Ectodermal cell (in vitro differentiated cells): Measurements from ENCODE around the gene MLANA.
"Not testable (repeated sequence)": the region's sequence is repeated elsewhere in the genome, so short reads cannot be mapped to it uniquely, and the experiment has no call there.

ENCODE experiments used
- H3K27ac ChIP-seq: 2 replicates; pipeline ENCODE4 v1.7.0; 2013; ENCODE audit warnings: mild to moderate bottlenecking, low read depth, low read length; ENCODE audit not compliant: insufficient read depth, poor library complexity, severe bottlenecking
- H3K27me3 ChIP-seq: 2 replicates; pipeline ENCODE4 v1.7.0; 2013; ENCODE audit warnings: mild to moderate bottlenecking, low read length; ENCODE audit not compliant: insufficient read depth, control insufficient read depth, poor library complexity, severe bottlenecking
- H3K36me3 ChIP-seq: one replicate; pipeline ENCODE4 v1.7.0; 2013; ENCODE audit warnings: low read length; ENCODE audit not compliant: control insufficient read depth, insufficient read depth
- H3K4me1 ChIP-seq: one replicate; pipeline ENCODE4 v1.7.0; 2013; ENCODE audit warnings: low read length; ENCODE audit not compliant: control insufficient read depth, insufficient read depth
- H3K4me3 ChIP-seq: 2 replicates; pipeline ENCODE4 v1.7.0; 2013; ENCODE audit warnings: low read depth, low read length, control low read depth; ENCODE audit not compliant: insufficient read depth
- H3K9me3 ChIP-seq: 2 replicates; pipeline ENCODE4 v1.7.0; 2013; ENCODE audit warnings: mild to moderate bottlenecking, low read length, moderate library complexity; ENCODE audit not compliant: control insufficient read depth
- WGBS, 2 experiments: methylation state at CpG; one replicate each; pipeline ENCODE4 v1.1.7; 2013; ENCODE audit warnings: missing lambda C conversion rate in 2 of 2; 5-methylcytosine and 5-hydroxymethylcytosine counted together

Gene MLANA

DNA sequence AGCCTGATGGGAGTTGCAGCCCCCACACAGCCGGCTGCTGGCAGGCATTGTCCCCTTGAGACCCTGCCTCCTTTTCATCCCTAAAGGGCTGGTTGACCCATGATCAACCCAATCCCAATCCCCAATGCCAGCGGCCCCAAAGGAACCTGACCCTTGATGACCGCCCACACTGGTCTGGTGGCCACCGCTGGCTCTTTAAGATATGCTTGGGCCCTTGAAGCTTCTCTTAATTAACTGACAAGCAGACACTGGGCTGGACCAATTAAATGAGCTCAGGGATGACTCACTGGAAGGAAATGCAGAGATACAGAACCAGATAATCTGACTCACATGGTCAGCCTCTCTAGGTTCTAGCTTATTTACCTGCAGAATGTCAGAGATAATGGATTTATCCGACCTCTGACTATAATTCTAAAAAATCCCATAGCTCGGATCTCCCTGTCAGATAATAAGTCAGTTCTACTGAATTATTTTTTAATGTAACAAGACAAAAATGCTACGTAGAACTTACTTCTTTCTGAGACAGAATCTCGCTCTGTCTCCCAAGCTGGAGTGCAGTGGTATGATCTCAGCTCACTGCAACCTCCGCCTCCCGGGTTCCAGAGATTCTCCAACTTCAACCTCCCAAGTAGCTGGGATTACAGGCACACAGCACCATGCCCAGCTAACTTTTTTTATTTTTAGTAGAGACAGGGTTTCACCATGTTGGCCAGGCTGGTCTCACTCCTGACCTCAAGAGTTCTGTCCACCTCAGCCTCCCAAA, 11.1 kb upstream of the MLANA start:
- Histone ChIP-seq H3K4me3 (no peak overlapping the region), H3K27ac (no peak overlapping the region), H3K27me3 (no peaks in the 10 kb centered on the region), H3K4me1 (no peaks in the 10 kb centered on the region), H3K9me3 (no peaks in the 10 kb centered on the region), H3K36me3 (no peaks in the 10 kb centered on the region)
- WGBS, 2 experiments = 86 to 92% methylated on average over 10 of the region's 10 CpGs

DNA sequence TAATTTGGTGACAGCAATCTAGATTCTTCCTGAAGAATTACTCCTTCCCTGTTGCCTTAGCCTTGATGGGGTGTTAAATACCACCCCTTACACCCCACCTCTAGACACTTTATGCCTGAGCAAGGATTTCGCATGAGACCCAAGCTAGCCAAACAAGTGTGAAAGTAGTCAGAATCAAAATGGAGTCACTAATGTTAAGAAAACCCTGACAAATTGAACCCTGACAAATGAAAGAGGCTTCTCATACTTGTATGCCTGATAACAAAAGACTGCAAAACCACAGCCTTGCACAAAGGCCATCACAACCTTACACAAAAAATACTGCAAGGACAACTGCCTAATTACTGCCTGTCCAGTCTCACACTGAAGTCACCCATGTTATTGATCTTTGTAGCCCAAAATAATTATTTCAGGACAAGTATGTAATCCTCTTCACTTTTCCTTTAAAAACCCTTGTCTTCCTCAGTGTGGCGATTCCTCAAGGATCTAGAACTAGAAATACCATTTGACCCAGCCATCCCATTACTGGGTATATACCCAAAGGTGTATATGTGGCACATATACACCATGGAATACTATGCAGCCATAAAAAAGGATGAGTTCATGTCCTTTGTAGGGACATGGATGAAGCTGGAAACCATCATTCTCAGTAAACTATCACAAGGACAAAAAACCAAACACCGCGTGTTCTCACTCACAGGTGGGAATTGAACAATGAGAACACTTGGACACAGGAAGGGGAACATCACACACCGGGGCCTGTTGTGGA, 8.3 kb upstream of the MLANA start:
- H3K9me3 ChIP-seq, H3K36me3 ChIP-seq, H3K27ac ChIP-seq, H3K27me3 ChIP-seq, H3K4me3 ChIP-seq, H3K4me1 ChIP-seq: not testable (repeated sequence)
- WGBS, 2 experiments = 96 to 100% methylated on average over 3 to 5 of the region's 5 CpGs

GRCh38 chr9:5884191-5884590, 6.5 kb upstream of the MLANA start:
- no peaks in the 10 kb centered on the region for H3K27me3 ChIP-seq
- H3K9me3 ChIP-seq = no peaks in the 10 kb centered on the region
- WGBS, 2 experiments = 91 to 92% methylated on average over 8 of the region's 9 CpGs
- no peaks in the 10 kb centered on the region for H3K36me3 ChIP-seq
- no peak overlapping the region for H3K27ac ChIP-seq
- H3K4me3 ChIP-seq = no peak overlapping the region
- H3K4me1 ChIP-seq = no peaks in the 10 kb centered on the region

DNA sequence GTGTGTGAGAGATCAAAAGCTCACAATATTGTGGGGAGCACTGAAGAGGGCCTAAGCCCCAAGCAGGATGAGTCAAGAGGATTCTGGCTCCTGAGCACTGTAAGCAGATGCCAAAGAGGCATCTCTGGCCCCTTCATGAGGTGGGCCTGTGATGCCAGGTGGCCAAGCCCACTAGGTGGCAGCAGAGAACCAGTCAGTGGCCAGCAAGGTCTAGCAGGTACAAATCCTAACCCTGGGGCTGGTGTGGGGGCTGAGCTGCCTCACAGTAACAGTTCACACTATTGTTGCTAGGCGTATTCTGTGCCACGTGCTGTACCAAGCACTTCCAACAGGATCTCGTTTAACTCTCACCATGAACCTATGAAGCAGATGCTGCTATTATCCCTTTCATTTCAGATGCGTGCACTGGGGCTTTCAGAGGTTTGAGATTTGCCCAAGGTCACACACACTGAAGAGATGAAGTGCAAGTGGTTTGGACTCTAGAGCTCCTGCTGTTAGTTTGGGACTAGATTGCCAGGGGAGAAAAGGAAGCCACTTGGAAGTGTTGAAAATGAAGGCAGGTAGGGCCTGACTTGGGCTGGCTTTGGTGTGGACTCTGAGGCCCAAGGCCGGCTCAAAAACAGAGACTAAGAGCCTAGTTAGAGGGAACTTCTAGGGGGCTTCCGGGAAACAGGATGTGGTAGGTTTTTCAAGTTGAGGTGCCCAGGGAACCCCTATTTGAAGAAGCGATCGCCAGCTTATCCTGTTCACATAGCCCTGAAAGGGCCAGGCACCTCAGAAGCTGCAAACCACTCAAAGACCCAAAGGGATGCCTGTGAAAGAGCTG, 4.4 kb upstream of the MLANA start:
- Histone ChIP-seq H3K4me1 (no peaks in the 10 kb centered on the region), H3K36me3 (no peaks in the 10 kb centered on the region), H3K4me3 (no peak overlapping the region), H3K9me3 (no peaks in the 10 kb centered on the region), H3K27me3 (no peaks in the 10 kb centered on the region), H3K27ac (no peak overlapping the region)
- 66 to 67% methylated on average over 8 of the region's 8 CpGs for WGBS, 2 experiments

DNA sequence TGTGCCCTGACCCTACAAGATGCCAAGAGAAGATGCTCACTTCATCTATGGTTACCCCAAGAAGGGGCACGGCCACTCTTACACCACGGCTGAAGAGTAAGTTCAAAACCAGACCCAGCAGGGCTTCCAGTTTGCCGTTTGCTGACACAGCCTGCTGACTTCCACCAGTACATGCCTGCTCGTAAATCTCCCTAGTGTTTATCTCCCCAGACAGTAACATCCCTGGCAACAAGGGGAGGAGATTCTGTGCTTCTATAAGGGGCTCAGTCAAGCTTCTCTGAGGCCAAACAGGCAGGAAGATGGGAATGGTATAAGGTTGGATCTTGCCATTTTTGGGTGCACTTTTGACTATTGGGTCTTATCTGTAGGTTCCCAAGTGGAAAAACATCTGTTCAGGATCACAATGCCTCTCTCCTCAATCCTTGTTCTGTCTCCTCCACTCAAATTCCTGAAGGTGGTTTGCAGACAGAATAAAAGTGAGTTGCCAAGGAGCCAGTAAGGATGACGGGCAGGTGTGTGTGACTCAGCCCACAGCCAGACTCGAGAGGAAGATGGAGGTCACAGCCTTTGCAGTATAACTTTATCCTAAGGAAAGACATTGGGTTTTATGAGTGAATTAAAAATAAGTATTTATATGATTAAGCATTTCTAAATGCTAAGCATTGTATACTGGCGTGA, 1.9 kb downstream of the MLANA start:
- Histone ChIP-seq H3K36me3 (no peaks in the 10 kb centered on the region), H3K4me3 (no peak overlapping the region), H3K9me3 (no peaks in the 10 kb centered on the region), H3K27ac (no peak overlapping the region), H3K27me3 (no peaks in the 10 kb centered on the region), H3K4me1 (no peaks in the 10 kb centered on the region)
- WGBS, 2 experiments = 89 to 93% methylated on average over 6 to 7 of the region's 7 CpGs

GRCh38 chr9:5893134-5893505, 2.4 kb downstream of the MLANA start:
- no peak overlapping the region for H3K27ac ChIP-seq
- no peaks in the 10 kb centered on the region for H3K27me3 ChIP-seq
- H3K36me3 ChIP-seq = no peaks in the 10 kb centered on the region
- no peaks in the 10 kb centered on the region for H3K4me1 ChIP-seq
- no peak overlapping the region for H3K4me3 ChIP-seq
- 90 to 91% methylated on average over 4 of the region's 4 CpGs for WGBS, 2 experiments
- no peaks in the 10 kb centered on the region for H3K9me3 ChIP-seq

- WGBS, 2 experiments = 89 to 91% methylated on average over 13 of the region's 13 CpGs
- H3K36me3 ChIP-seq = no peaks in the 10 kb centered on the region
- H3K27ac ChIP-seq = no peak overlapping the region
- no peaks in the 10 kb centered on the region for H3K9me3 ChIP-seq
- H3K27me3 ChIP-seq = no peaks in the 10 kb centered on the region
- H3K4me1 ChIP-seq = no peaks in the 10 kb centered on the region
- no peak overlapping the region for H3K4me3 ChIP-seq
Observed at GRCh38 chr9:5893591-5894236, 3.0 kb downstream of the MLANA start.

GRCh38 chr9:5894237-5894959, 3.7 kb downstream of the MLANA start:
- Histone ChIP-seq H3K36me3 (no peaks in the 10 kb centered on the region), H3K9me3 (no peaks in the 10 kb centered on the region), H3K4me3 (no peak overlapping the region), H3K27ac (no peak overlapping the region), H3K27me3 (no peaks in the 10 kb centered on the region), H3K4me1 (no peaks in the 10 kb centered on the region)
- WGBS, 2 experiments = 93 to 94% methylated on average over 6 of the region's 6 CpGs

DNA sequence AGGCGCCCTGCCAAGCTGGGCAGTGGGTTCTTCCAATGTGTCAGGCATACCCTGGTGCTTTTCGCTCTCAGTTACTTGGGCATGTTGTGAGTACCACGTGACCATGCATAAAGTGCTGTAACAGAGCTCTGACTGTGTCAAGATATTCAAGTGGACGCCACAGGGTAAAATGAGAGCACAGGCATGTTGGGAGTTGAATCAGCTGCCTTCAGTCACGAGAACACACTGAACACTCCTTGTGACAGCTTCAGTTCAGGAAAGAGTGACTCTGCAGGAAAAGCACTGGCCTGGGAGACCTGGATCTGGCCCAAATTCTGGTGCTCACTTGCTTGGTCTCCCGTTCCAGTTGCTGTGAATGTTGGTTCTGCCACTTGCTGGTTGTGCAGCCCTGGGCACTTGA, 5.1 kb downstream of the MLANA start:
- Histone ChIP-seq H3K36me3 (no peaks in the 10 kb centered on the region), H3K27me3 (no peaks in the 10 kb centered on the region), H3K4me1 (no peaks in the 10 kb centered on the region), H3K27ac (no peak overlapping the region), H3K4me3 (no peak overlapping the region), H3K9me3 (no peaks in the 10 kb centered on the region)
- 93 to 96% methylated on average over 6 of the region's 6 CpGs for WGBS, 2 experiments
